Endothelial cell (in vitro differentiated cells): ENCODE measurements around the gene CLEC10A. TPM values are rescaled to one million over a fixed set of nuclear protein-coding genes. Genes with fewer than 3 reads are reported as not detected.

Source experiments
- DNase-seq: peaks from one replicate; pipeline ENCODE4 v3.0.0; 2021; ENCODE audit warnings: low spot score
- H3K27ac Mint-ChIP-seq: one replicate; pipeline ENCODE4 v1.8.0; 2021; ENCODE audit warnings: mixed read lengths, inconsistent platforms; ENCODE audit not compliant: unreplicated experiment
- H3K27me3 Mint-ChIP-seq: one replicate; pipeline ENCODE4 v1.8.0; 2021; ENCODE audit warnings: mild to moderate bottlenecking, moderate library complexity, mixed read lengths, inconsistent platforms; ENCODE audit not compliant: unreplicated experiment
- H3K36me3 Mint-ChIP-seq: one replicate; pipeline ENCODE4 v1.8.0; 2021; ENCODE audit warnings: mild to moderate bottlenecking, low read depth, mixed read lengths, inconsistent platforms; ENCODE audit not compliant: unreplicated experiment
- H3K4me1 Mint-ChIP-seq: one replicate; pipeline ENCODE4 v1.8.0; 2021; ENCODE audit warnings: mild to moderate bottlenecking, mixed read lengths, inconsistent platforms; ENCODE audit not compliant: unreplicated experiment
- H3K4me3 Mint-ChIP-seq: one replicate; pipeline ENCODE4 v1.8.0; 2021; ENCODE audit warnings: mild to moderate bottlenecking, mixed read lengths, inconsistent platforms; ENCODE audit not compliant: unreplicated experiment
- H3K9me3 Mint-ChIP-seq: one replicate; pipeline ENCODE4 v1.8.0; 2021; ENCODE audit warnings: mixed read lengths, inconsistent platforms; ENCODE audit not compliant: unreplicated experiment
- CTCF ChIP-seq: fragments of 200-600 bp; sonication (generic); IDR thresholded peaks from one replicate; pipeline ENCODE4 v1.5.0; 2021; ENCODE audit warnings: antibody characterized with exemption; ENCODE audit not compliant: unreplicated experiment
- total RNA-seq: library from RNA; stranded (reverse); fragmentation: NEBNext Ultra II Directional; extraction: Animal tissue kit (Norgen Biotek cat#: 25700); gene quantifications from one replicate; pipeline ENCODE4 v1.2.1, GENCODE V29; 2021; ENCODE audit not compliant: unreplicated experiment

CLEC10A gene
- total RNA-seq, 1 donor from 2014 or later = 30.4 TPM

GRCh38 chr17:7084088-7084487 lies 4.0 kb upstream of the CLEC10A start:
- Mint-ChIP-seq H3K27ac (no peak overlapping the region), H3K4me3 (no peak overlapping the region), H3K9me3 (no peaks in the 10 kb centered on the region), H3K4me1 (peaks cover 53% of the 10 kb centered on the region), H3K27me3 (peaks cover 9% of the 10 kb centered on the region), H3K36me3 (peaks cover 3% of the 10 kb centered on the region)
- TF ChIP-seq CTCF = no peak
- no peak for DNase-seq

- H3K27me3 Mint-ChIP-seq = peaks cover 5% of the 10 kb centered on the region
- H3K27ac Mint-ChIP-seq = no peak overlapping the region
- TF ChIP-seq CTCF = no peak
- no peak overlapping the region for H3K4me3 Mint-ChIP-seq
- H3K36me3 Mint-ChIP-seq = peaks cover 8% of the 10 kb centered on the region
- H3K9me3 Mint-ChIP-seq = no peaks in the 10 kb centered on the region
- DNase-seq = no peak
- peaks cover 54% of the 10 kb centered on the region for H3K4me1 Mint-ChIP-seq
Observed at GRCh38 chr17:7083592-7083991, 3.5 kb upstream of the CLEC10A start.

GRCh38 chr17:7081341-7082062 lies 1.5 kb upstream of the CLEC10A start:
- DNase-seq = no peak
- TF ChIP-seq CTCF = no peak
- Mint-ChIP-seq H3K27me3 (peaks cover 4% of the 10 kb centered on the region), H3K4me3 (no peak overlapping the region), H3K36me3 (peaks cover 21% of the 10 kb centered on the region), H3K4me1 (peaks cover 51% of the 10 kb centered on the region), H3K9me3 (no peaks in the 10 kb centered on the region), H3K27ac (no peak overlapping the region)

GRCh38 chr17:7080456-7081041 lies 498 bp upstream of the CLEC10A start:
- no peak for TF ChIP-seq CTCF
- peaks cover 51% of the 10 kb centered on the region for H3K4me1 Mint-ChIP-seq
- peaks cover 3% of the 10 kb centered on the region for H3K27me3 Mint-ChIP-seq
- H3K27ac Mint-ChIP-seq = peak overlapping the region; percentile 17
- peaks cover 21% of the 10 kb centered on the region for H3K36me3 Mint-ChIP-seq
- no peak for DNase-seq
- H3K9me3 Mint-ChIP-seq = no peaks in the 10 kb centered on the region
- H3K4me3 Mint-ChIP-seq = no peak overlapping the region

GRCh38 chr17:7078711-7079110 lies 1.3 kb downstream of the CLEC10A start:
- peaks cover 45% of the 10 kb centered on the region for H3K4me1 Mint-ChIP-seq
- peaks cover 39% of the 10 kb centered on the region for H3K36me3 Mint-ChIP-seq
- H3K4me3 Mint-ChIP-seq = peak overlapping the region; percentile 45
- DNase-seq = no peak
- H3K27ac Mint-ChIP-seq = peak overlapping the region; percentile 61
- no peak for TF ChIP-seq CTCF
- no peaks in the 10 kb centered on the region for H3K9me3 Mint-ChIP-seq
- H3K27me3 Mint-ChIP-seq = peaks cover 3% of the 10 kb centered on the region
